ENCODE results near the gene TPPP.
"Not testable (repeated sequence)": the region's sequence is repeated elsewhere in the genome, so short reads cannot be mapped to it uniquely, and the experiment has no call there.

GRCh38 chr5:708848-709517, 15.8 kb upstream of the TPPP start:
- not testable (repeated sequence) for TF ChIP-seq POLR2AphosphoS5 (IDR thresholded peaks at IDR 0.05; ENCODE audit: low read depth, low read length); ZC3H13 (CRISPR knock-in tag; IDR thresholded peaks at IDR 0.05); HOXA7 (CRISPR knock-in tag; IDR thresholded peaks at IDR 0.05); TRIM24 (CRISPR knock-in tag; IDR thresholded peaks at IDR 0.05); ZNF768 (CRISPR knock-in tag; IDR thresholded peaks at IDR 0.05)
- TF ChIP-seq, protein P1, sequence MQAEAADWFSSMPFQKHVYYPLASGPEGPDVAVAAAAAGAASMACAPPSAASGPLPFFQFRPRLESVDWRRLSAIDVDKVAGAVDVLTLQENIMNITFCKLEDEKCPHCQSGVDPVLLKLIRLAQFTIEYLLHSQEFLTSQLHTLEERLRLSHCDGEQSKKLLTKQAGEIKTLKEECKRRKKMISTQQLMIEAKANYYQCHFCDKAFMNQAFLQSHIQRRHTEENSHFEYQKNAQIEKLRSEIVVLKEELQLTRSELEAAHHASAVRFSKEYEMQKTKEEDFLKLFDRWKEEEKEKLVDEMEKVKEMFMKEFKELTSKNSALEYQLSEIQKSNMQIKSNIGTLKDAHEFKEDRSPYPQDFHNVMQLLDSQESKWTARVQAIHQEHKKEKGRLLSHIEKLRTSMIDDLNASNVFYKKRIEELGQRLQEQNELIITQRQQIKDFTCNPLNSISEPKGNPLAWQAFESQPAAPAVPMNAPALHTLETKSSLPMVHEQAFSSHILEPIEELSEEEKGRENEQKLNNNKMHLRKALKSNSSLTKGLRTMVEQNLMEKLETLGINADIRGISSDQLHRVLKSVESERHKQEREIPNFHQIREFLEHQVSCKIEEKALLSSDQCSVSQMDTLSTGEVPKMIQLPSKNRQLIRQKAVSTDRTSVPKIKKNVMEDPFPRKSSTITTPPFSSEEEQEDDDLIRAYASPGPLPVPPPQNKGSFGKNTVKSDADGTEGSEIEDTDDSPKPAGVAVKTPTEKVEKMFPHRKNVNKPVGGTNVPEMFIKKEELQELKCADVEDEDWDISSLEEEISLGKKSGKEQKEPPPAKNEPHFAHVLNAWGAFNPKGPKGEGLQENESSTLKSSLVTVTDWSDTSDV (CRISPR knock-in tag; IDR thresholded peaks at IDR 0.05): not testable (repeated sequence)

All from HepG2 (cell line).